ENCODE data around the gene PIK3C3.
"Not testable (repeated sequence)": the region's sequence is repeated elsewhere in the genome, so short reads cannot be mapped to it uniquely, and the experiment has no call there.

The PIK3C3 gene

GRCh38 chr18:42025491-42025890, 70.5 kb downstream of the PIK3C3 start:
- no peak for DNase-seq

- DNase-seq, result no peak
These were observed 71.1 kb downstream of the PIK3C3 start for GRCh38 chr18:42025974-42026625.

- DNase-seq, result peak; percentile 17 to 51 (median 42)
These were observed 73.3 kb downstream of the PIK3C3 start for GRCh38 chr18:42028247-42028832.

- DNase-seq, result no peak
These were observed 74.1 kb downstream of the PIK3C3 start for GRCh38 chr18:42029092-42029491.

- DNase-seq, result peak in 2 of 4 experiments; percentile 11 to 15
These were observed 75.7 kb downstream of the PIK3C3 start for GRCh38 chr18:42030586-42031182.

- DNase-seq, result no peak
These were observed 77.4 kb downstream of the PIK3C3 start for GRCh38 chr18:42032447-42032846.

GRCh38 chr18:42033137-42033810, 78.2 kb downstream of the PIK3C3 start:
- DNase-seq, result no peak

- no peak for DNase-seq
These were observed 83.9 kb downstream of the PIK3C3 start for GRCh38 chr18:42038936-42039335.

- DNase-seq, result no peak
These were observed 84.4 kb downstream of the PIK3C3 start for GRCh38 chr18:42039396-42039795.

GRCh38 chr18:42041793-42042192, 86.8 kb downstream of the PIK3C3 start:
- no peak for DNase-seq

GRCh38 chr18:42045346-42045745, 90.3 kb downstream of the PIK3C3 start:
- no peak for DNase-seq

GRCh38 chr18:42047721-42048120, 92.7 kb downstream of the PIK3C3 start:
- peak in 1 of 4 experiments; percentile 6 for DNase-seq

GRCh38 chr18:42048158-42048557, 93.1 kb downstream of the PIK3C3 start:
- DNase-seq, result peak; percentile 45 to 72 (median 64)

GRCh38 chr18:42049536-42049935, 94.5 kb downstream of the PIK3C3 start:
- DNase-seq, result not testable (repeated sequence)

GRCh38 chr18:42051411-42051810, 96.4 kb downstream of the PIK3C3 start:
- no peak for DNase-seq

- DNase-seq, result peak in 2 of 4 experiments; percentile 17
These were observed 97.2 kb downstream of the PIK3C3 start for GRCh38 chr18:42052122-42052708.

- DNase-seq, result peak; percentile 59 to 82 (median 65)
These were observed 98.3 kb downstream of the PIK3C3 start for GRCh38 chr18:42053188-42053781.

- DNase-seq, result no peak
These were observed 109.1 kb downstream of the PIK3C3 start for GRCh38 chr18:42064109-42064508.

GRCh38 chr18:42067518-42067917, 112.5 kb downstream of the PIK3C3 start:
- DNase-seq, result no peak

- DNase-seq, result no peak
These were observed 113.0 kb downstream of the PIK3C3 start for GRCh38 chr18:42068030-42068429.

- DNase-seq, result no peak
These were observed 114.0 kb downstream of the PIK3C3 start for GRCh38 chr18:42069036-42069435.

- DNase-seq, result peak in 1 of 4 experiments; percentile 5
These were observed 117.4 kb downstream of the PIK3C3 start for GRCh38 chr18:42072407-42072806.

- no peak for DNase-seq
These were observed 119.7 kb downstream of the PIK3C3 start for GRCh38 chr18:42074704-42075103.

Data from suppressor macrophage (primary cell).